Natural killer cell (primary cell): ENCODE measurements around the gene SMU1. TPM values are rescaled to one million over a fixed set of nuclear protein-coding genes. Genes with fewer than 3 reads are reported as not detected.
A peak's percentile ranks its signal among the peaks of the same experiment; 100 is the strongest.

Experiments
- ATAC-seq, 3 donors: fragments of 150-1000 bp in 2 of 3; fragments of 200-7000 bp in 1 of 3; cut with Tn5 transposase; 1 replicate in 1 of 3; 2 replicates in 2 of 3; pipeline ENCODE4 v1.10.0; 2021; ENCODE audit warnings: mild to moderate bottlenecking in 2 of 3, moderate library complexity in 2 of 3
- DNase-seq, 2 donors: peaks; one replicate each; pipeline versions ENCODE4 v3.0.0 to v3.0.0-alpha.2; 2013 to 2021; ENCODE audit warnings: mixed read lengths in 1 of 2
- H3K27ac ChIP-seq: one replicate; pipeline ENCODE4 v1.5.1; 2013; ENCODE audit warnings: mild to moderate bottlenecking, low read length
- H3K27me3 ChIP-seq: one replicate; pipeline ENCODE4 v1.6.1; 2013; ENCODE audit warnings: low read length; ENCODE audit not compliant: control insufficient read depth, insufficient read depth
- H3K36me3 ChIP-seq: one replicate; pipeline ENCODE4 v1.6.1; 2013; ENCODE audit warnings: low read length; ENCODE audit not compliant: control insufficient read depth, insufficient read depth
- H3K4me1 ChIP-seq: one replicate; pipeline ENCODE4 v1.6.1; 2013; ENCODE audit warnings: low read length; ENCODE audit not compliant: control insufficient read depth, insufficient read depth
- H3K4me3 ChIP-seq: one replicate; pipeline ENCODE4 v1.5.1; 2013; ENCODE audit warnings: low read length
- H3K9me3 ChIP-seq: one replicate; pipeline ENCODE4 v1.6.1; 2013; ENCODE audit warnings: low read length; ENCODE audit not compliant: control insufficient read depth, insufficient read depth
- H3K27ac Mint-ChIP-seq, 2 donors: one replicate each; pipeline ENCODE4 v1.8.0; 2022; ENCODE audit warnings: mild to moderate bottlenecking in 2 of 2, mixed read lengths in 2 of 2, moderate library complexity in 1 of 2
- H3K27me3 Mint-ChIP-seq, 2 donors: one replicate each; pipeline ENCODE4 v1.8.0; 2022; ENCODE audit warnings: low read depth in 2 of 2, mixed read lengths in 2 of 2
- H3K36me3 Mint-ChIP-seq: one replicate; pipeline ENCODE4 v1.8.0; 2022; ENCODE audit warnings: mixed read lengths
- H3K4me1 Mint-ChIP-seq, 2 donors: one replicate each; pipeline ENCODE4 v1.8.0; 2022; ENCODE audit warnings: mixed read lengths in 2 of 2
- H3K4me3 Mint-ChIP-seq: one replicate; pipeline ENCODE4 v1.8.0; 2022; ENCODE audit warnings: mild to moderate bottlenecking, moderate library complexity, mixed read lengths
- H3K9me3 Mint-ChIP-seq, 2 donors: one replicate each; pipeline ENCODE4 v1.8.0; 2022; ENCODE audit warnings: mixed read lengths in 2 of 2
- CTCF ChIP-seq: fragments of 200-600 bp; IDR thresholded peaks from one replicate; pipeline ENCODE4 v1.8.0; 2022; ENCODE audit warnings: antibody characterized with exemption
- WGBS: methylation state at CpG from one replicate; pipeline ENCODE4 v1.1.7; 2013; ENCODE audit warnings: missing lambda C conversion rate; ENCODE audit not compliant: insufficient coverage; 5-methylcytosine and 5-hydroxymethylcytosine counted together
- intact Hi-C: fragments of 100-400 bp; cut with micrococcal nuclease; formaldehyde crosslinking; loops from one replicate; pipeline ENCODE4 v1.14.2; 2022
- total RNA-seq, 4 donors: library from RNA; stranded (reverse); fragments of 120-200 nt in 1 of 4; gene quantifications; one replicate each; pipeline versions ENCODE4 v1.2.3 to v1.2.4, GENCODE V29; 2013 to 2022

The SMU1 gene
- total RNA-seq, 3 donors from 2014 or later (not counting 1 experiment from before 2014, with no cell fraction given): 21.9 to 23.2 (median 22.1) TPM

DNA sequence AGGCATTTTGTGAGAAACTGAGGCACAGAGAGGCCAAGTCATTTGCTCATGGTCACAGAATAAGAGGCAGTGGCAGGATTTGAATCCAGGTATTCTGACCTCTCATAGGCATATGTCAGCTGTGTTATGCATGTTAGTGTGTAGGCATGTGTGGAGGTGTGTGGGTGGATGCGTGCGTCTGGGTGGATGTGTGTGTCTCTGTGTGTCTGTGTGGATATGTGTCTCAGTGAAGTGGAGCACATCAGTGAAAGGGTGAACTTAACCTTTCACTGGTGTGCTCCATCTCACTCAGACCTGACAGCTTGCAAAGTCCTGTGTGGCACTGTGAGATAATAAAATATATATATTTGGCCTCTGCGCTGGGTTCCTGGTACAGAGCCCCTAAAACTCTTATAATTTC, 32.0 kb upstream of the SMU1 start:
- H3K4me3 Mint-ChIP-seq: no peak overlapping the region

GRCh38 chr9:33107762-33108161, 31.3 kb upstream of the SMU1 start:
- Mint-ChIP-seq H3K27me3 (no peaks in the 10 kb centered on the region), H3K4me3 (no peak overlapping the region), H3K36me3 (peaks cover 8% of the 10 kb centered on the region), H3K9me3 (no peaks in the 10 kb centered on the region), H3K27ac (no peak overlapping the region), H3K4me1 (peaks cover 0 to 12% of the 10 kb centered on the region in 2 donors)
- H3K9me3 ChIP-seq: no peaks in the 10 kb centered on the region
- H3K36me3 ChIP-seq: peaks cover 29% of the 10 kb centered on the region
- H3K27me3 ChIP-seq: no peaks in the 10 kb centered on the region
- H3K27ac ChIP-seq: no peak overlapping the region
- intact Hi-C loops: no loop called here
- DNase-seq (no peak), ATAC-seq (no peak)
- peaks cover 3% of the 10 kb centered on the region for H3K4me1 ChIP-seq
- H3K4me3 ChIP-seq: no peak overlapping the region
- no peak for TF ChIP-seq CTCF
- WGBS: 53% methylated on average over 5 of the region's 5 CpGs

More for the DNA sequence above, 32.0 kb upstream of the SMU1 start:
- DNase-seq (no peak), ATAC-seq (no peak)
- H3K27me3 ChIP-seq: no peaks in the 10 kb centered on the region
- intact Hi-C loops: no loop called here
- no peak overlapping the region for H3K4me3 ChIP-seq
- peaks cover 36% of the 10 kb centered on the region for H3K36me3 ChIP-seq
- 96% methylated on average over 3 of the region's 3 CpGs for WGBS
- H3K4me1 Mint-ChIP-seq: peaks cover 7 to 18% of the 10 kb centered on the region in 2 donors
- no peaks in the 10 kb centered on the region for H3K9me3 ChIP-seq
- no peak overlapping the region for H3K27ac ChIP-seq
- no peaks in the 10 kb centered on the region for H3K27me3 Mint-ChIP-seq
- no peaks in the 10 kb centered on the region for H3K9me3 Mint-ChIP-seq
- H3K27ac Mint-ChIP-seq: peak overlapping the region in 1 of 2 donors; percentile 69
- H3K36me3 Mint-ChIP-seq: peaks cover 8% of the 10 kb centered on the region
- peaks cover 8% of the 10 kb centered on the region for H3K4me1 ChIP-seq
- no peak for TF ChIP-seq CTCF

GRCh38 chr9:33106827-33107621, 30.6 kb upstream of the SMU1 start:
- Histone ChIP-seq H3K9me3 (no peaks in the 10 kb centered on the region), H3K27me3 (no peaks in the 10 kb centered on the region), H3K27ac (no peak overlapping the region), H3K4me3 (no peak overlapping the region), H3K36me3 (peaks cover 21% of the 10 kb centered on the region), H3K4me1 (peaks cover 3% of the 10 kb centered on the region)
- ATAC-seq: no peak
- intact Hi-C loops: no loop called here
- no peaks in the 10 kb centered on the region for H3K27me3 Mint-ChIP-seq
- peaks cover 6% of the 10 kb centered on the region for H3K36me3 Mint-ChIP-seq
- no peaks in the 10 kb centered on the region for H3K9me3 Mint-ChIP-seq
- H3K4me1 Mint-ChIP-seq: peaks cover 0 to 11% of the 10 kb centered on the region in 2 donors
- DNase-seq: no peak
- H3K4me3 Mint-ChIP-seq: no peak overlapping the region
- no peak for TF ChIP-seq CTCF
- 79% methylated on average over 10 of the region's 10 CpGs for WGBS
- H3K27ac Mint-ChIP-seq: peak overlapping the region in 1 of 2 donors; percentile 48

- Mint-ChIP-seq H3K36me3 (no peaks in the 10 kb centered on the region), H3K9me3 (no peaks in the 10 kb centered on the region), H3K4me3 (no peak overlapping the region), H3K4me1 (peaks cover 0 to 7% of the 10 kb centered on the region in 2 donors), H3K27ac (peak overlapping the region; percentile 21 to 48), H3K27me3 (no peaks in the 10 kb centered on the region)
- Histone ChIP-seq H3K27ac (no peak overlapping the region), H3K4me3 (no peak overlapping the region), H3K4me1 (peaks cover under 1% of the 10 kb centered on the region), H3K9me3 (no peaks in the 10 kb centered on the region), H3K27me3 (no peaks in the 10 kb centered on the region), H3K36me3 (peaks cover 15% of the 10 kb centered on the region)
- DNase-seq (no peak), ATAC-seq (no peak)
- 90% methylated on average over 4 of the region's 4 CpGs for WGBS
- intact Hi-C loops: no loop called here
- TF ChIP-seq CTCF: no peak
Observed at GRCh38 chr9:33106372-33106771, 29.9 kb upstream of the SMU1 start.
